ENCODE results near the gene MED7. TPM values are rescaled to one million over a fixed set of nuclear protein-coding genes. Genes with fewer than 3 reads are reported as not detected.

MED7 gene
- total and polyA plus RNA-seq, 2 of the 4 experiments (the other 2 are of a cell fraction), result 8.6 to 9.0 TPM

GRCh38 chr5:157172403-157172802 is 29.7 kb upstream of the MED7 start:
- H3K27me3 ChIP-seq (ENCODE audit: control insufficient read depth, insufficient read depth, low read length), result no peaks in the 10 kb centered on the region
- H3K56ac ChIP-seq (ENCODE audit: extremely low read depth, insufficient read depth, low read length), result no peak overlapping the region
- no peaks in the 10 kb centered on the region for H3K9me3 ChIP-seq (ENCODE audit: control insufficient read depth, insufficient read depth, low read length)
- no peaks in the 10 kb centered on the region for H4K20me1 ChIP-seq (ENCODE audit: insufficient read depth, low read length)
- dilution Hi-C loops (cut with HindIII; ENCODE audit: low sequenced_read_pairs, unreplicated experiment), result no loop called here
- H3K4me1 ChIP-seq (ENCODE audit: control insufficient read depth, insufficient read depth, low read length), result no peaks in the 10 kb centered on the region
- no peak overlapping the region for H2AK5ac ChIP-seq (ENCODE audit: low read depth, low read length)
- H4K8ac ChIP-seq (ENCODE audit: low read depth in 2 of 2, low read length in 2 of 2), result no peak overlapping the region
- ATAC-seq (ENCODE audit: low read depth) (no peak), DNase-seq (no peak)
- ChIA-PET POLR2A (ENCODE audit: unreplicated experiment) (no interaction called here), CTCF (no interaction called here)
- H2AFZ ChIP-seq (replicated peaks; ENCODE audit: low read length, poor library complexity), result no peak overlapping the region
- TF ChIP-seq CEBPB (IDR thresholded peaks at IDR 0.05; ENCODE audit: low read depth, low read length) (no peak), CTCF (conservative IDR thresholded peaks at IDR 0.05; ENCODE audit: low read depth, low read length) (no peak), RCOR1 (IDR thresholded peaks at IDR 0.05; ENCODE audit: insufficient replicate concordance, low read length) (no peak), BHLHE40 (IDR thresholded peaks at IDR 0.05; ENCODE audit: low read depth, low read length) (no peak), SMC3 (IDR thresholded peaks at IDR 0.05; ENCODE audit: low read depth, low read length) (no peak), ELK1 (IDR thresholded peaks at IDR 0.05; ENCODE audit: borderline replicate concordance, low read depth, low read length) (no peak), NFE2L2 (IDR thresholded peaks at IDR 0.05; ENCODE audit: low read depth, low read length) (no peak), FOS (IDR thresholded peaks at IDR 0.05; ENCODE audit: low read depth, low read length) (no peak), MXI1 (IDR thresholded peaks at IDR 0.05; ENCODE audit: borderline replicate concordance, low read depth, low read length) (no peak)
- H3K4me2 ChIP-seq (ENCODE audit: low read depth, low read length), result no peak overlapping the region
- H2BK120ac ChIP-seq (ENCODE audit: low read depth, low read length), result no peak overlapping the region
- no CpG with 5 or more reads among the region's 2 CpGs for WGBS, 2 experiments (ENCODE audit: extremely low coverage in 2 of 2, insufficient read length in 1 of 2)
- no peak overlapping the region for H2BK20ac ChIP-seq (ENCODE audit: low read depth, low read length)
- H3K4me3 ChIP-seq (ENCODE audit: insufficient read depth, low read depth, low read length), result no peak overlapping the region
- H3K4ac ChIP-seq (ENCODE audit: low read depth, low read length), result no peak overlapping the region
- H3K23ac ChIP-seq (ENCODE audit: low read depth, low read length), result no peak overlapping the region
- H4K5ac ChIP-seq (ENCODE audit: low read depth, low read length), result no peak overlapping the region
- H2BK5ac ChIP-seq (ENCODE audit: low read depth, low read length, poor library complexity, severe bottlenecking), result no peak overlapping the region
- H2AK9ac ChIP-seq (replicated peaks; ENCODE audit: low read depth, low read length, poor library complexity), result no peak overlapping the region
- H3K27ac ChIP-seq (ENCODE audit: insufficient read depth, low read length), result no peak overlapping the region
- H3K18ac ChIP-seq (ENCODE audit: low read depth, low read length), result no peak overlapping the region
- H3K14ac ChIP-seq (replicated peaks; ENCODE audit: low read depth, low read length), result no peak overlapping the region
- in situ Hi-C loops (cut with MboI; ENCODE audit: low sequenced_read_pairs), result no loop called here
- H3K9me1 ChIP-seq (ENCODE audit: insufficient read depth, low read length), result no peaks in the 10 kb centered on the region
- no peak overlapping the region for H3K9ac ChIP-seq (ENCODE audit: low read depth, low read length)
- H3K79me1 ChIP-seq (ENCODE audit: low read depth in 1 of 2, low read length in 2 of 2), result no peaks in the 10 kb centered on the region
- H3K36me3 ChIP-seq (ENCODE audit: control insufficient read depth, insufficient read depth, low read length), result no peaks in the 10 kb centered on the region
- intact Hi-C loops (cut with micrococcal nuclease), result no loop called here
- H4K91ac ChIP-seq (ENCODE audit: insufficient read depth, low read depth, low read length), result no peak overlapping the region
- H2BK15ac ChIP-seq (ENCODE audit: low read depth, low read length), result no peak overlapping the region
- no TSS peak for BruUV-seq (replicated peaks)

Measured in IMR-90 (cell line).